ENCODE data around the gene IFNW1.
"Not testable (repeated sequence)": the region's sequence is repeated elsewhere in the genome, so short reads cannot be mapped to it uniquely, and the experiment has no call there.

- not testable (repeated sequence) for TF ChIP-seq CTCF, EP300, POLR2A (IDR thresholded peaks at IDR 0.05)
These were observed 45.9 kb upstream of the IFNW1 start, which contains the start of gene IFNA4 for GRCh38 chr9:21187487-21187886.

All from tibial nerve (tissue), 4 donors.